ENCODE data around the gene SF3A1.
"Not testable (repeated sequence)": the region's sequence is repeated elsewhere in the genome, so short reads cannot be mapped to it uniquely, and the experiment has no call there.

The SF3A1 gene

GRCh38 chr22:30356449-30357235 is at the start of gene SF3A1, which contains the start of gene CCDC157:
SF3A1 (minus strand) TSS chr22:30356894; CDS start chr22:30356792, 102 bp downstream.
CCDC157 (plus strand) TSS chr22:30357007; CDS start chr22:30366001, 8,994 bp downstream.
- peak; percentile 92 for DNase-seq

DNA sequence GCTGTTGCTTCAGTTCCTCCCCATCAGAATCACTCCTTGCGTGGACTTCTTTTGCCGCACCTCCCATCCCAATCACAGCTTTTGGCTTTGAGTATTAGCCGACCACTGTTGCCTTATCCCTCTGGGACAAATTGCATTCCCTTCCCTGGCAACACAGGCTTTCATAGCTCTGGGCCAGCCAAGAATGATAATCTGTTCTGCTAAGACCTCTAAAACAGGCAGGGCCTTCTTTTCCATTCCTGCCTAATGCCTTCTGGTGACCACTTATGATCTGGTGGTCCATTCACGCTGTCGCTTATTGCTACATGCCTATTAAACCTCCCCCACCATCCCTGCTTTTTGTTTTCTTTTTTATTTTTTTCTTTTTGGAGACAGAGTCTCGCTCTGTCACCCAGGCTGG is 49.7 kb upstream of the SF3A1 start:
- DNase-seq: no peak

DNA sequence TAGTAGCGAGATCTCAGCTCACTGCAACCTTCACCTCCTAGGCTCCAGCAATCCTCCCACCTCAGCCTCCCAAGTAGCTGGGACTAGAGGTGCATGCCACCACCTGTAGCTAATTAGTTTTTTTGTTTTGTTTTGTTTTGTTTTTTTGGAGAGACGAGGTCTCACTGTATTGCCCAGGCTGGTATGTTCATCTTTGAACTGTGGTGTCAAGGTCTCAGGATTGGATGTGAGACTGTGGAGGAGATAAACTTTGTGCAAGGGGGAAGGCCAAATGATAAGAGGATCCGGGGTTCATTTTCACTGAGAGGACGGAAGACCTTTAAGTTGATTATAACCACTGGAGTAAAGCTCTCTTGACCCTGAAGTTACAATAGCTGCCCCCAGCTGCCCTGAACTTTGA is 49.0 kb upstream of the SF3A1 start:
- DNase-seq: no peak

- no peak for DNase-seq
Observed at GRCh38 chr22:30404307-30404706, 47.6 kb upstream of the SF3A1 start.

GRCh38 chr22:30402766-30403104 is 46.0 kb upstream of the SF3A1 start:
- DNase-seq: not testable (repeated sequence)

GRCh38 chr22:30402028-30402765 is 45.5 kb upstream of the SF3A1 start:
- no peak for DNase-seq

GRCh38 chr22:30401024-30401423 is 44.3 kb upstream of the SF3A1 start:
- not testable (repeated sequence) for DNase-seq

- no peak for DNase-seq
Observed at GRCh38 chr22:30400159-30400558, 43.5 kb upstream of the SF3A1 start.

DNA sequence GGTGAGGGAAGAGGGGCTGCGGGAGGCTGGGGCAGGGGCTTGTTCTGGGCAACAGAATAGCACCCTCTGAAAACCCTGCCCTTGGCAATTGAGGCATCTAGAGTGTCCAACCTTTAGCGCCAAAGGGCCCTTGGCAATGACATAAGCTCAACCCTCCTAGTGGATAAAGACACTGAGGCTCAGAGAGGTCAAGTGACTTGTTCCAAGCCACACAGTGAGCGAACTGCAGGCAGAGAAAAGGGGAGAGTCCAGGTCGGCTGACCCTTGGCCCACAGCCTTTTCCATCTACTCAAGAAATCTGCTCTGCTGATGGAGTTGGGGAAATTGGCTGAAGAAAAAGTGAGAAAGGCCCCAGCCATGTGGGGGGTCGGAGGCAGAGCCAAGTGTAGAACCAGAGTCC is 43.0 kb upstream of the SF3A1 start:
- DNase-seq: no peak

DNA sequence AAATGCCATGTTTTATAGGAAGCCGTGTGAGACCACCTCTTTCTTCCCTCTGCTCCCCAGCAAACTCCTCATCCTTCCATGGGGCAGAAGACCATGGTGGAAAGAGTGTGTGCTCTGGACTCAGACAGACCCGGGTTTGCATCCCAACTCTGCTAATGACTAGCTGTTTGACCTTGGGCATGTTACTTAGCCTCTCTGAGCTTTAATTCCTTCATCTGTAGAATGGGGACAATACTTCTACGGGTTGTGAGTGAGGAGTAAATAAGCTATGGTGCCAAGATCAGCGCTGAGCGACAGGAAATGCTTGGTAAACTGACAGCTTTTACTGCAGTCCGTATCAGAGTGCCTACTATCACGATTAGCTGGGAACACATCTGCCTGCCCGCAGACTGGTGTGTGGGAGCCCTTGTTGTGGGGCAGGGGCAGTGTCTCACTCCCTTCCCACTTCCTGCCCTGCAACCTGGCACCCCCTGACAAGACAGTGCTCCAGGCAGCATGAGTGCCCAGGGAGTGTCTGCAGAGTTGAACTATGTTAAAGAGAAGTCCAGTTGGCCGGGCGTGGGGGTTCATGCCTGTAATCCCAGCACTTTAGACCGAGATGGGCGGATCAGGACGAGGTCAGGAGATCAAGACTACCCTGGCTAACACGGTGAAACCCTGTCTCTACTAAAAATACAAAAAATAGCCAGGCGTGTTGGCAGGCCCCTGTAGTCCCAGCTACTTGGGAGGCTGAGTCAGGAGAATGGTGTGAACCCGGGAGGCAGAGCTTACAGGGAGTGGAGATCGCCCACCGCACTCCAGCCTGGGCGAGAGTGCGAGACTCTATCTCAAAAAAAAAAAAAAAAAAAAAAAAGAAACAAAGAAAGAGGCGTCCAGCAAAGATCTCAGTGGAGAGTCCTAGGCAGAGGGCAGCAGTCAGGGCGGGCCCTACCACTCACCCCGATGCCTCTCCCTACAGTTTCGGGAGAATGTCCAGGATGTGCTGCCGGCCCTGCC is 42.3 kb upstream of the SF3A1 start:
- no peak for DNase-seq

- DNase-seq: no peak
Observed at GRCh38 chr22:30397656-30398635, 41.3 kb upstream of the SF3A1 start.

GRCh38 chr22:30396871-30397655 is 40.4 kb upstream of the SF3A1 start, which contains the start of gene SEC14L2:
SEC14L2 (plus strand) TSS chr22:30397018; CDS start chr22:30397117, 99 bp downstream.
- DNase-seq: peak; percentile 19

DNA sequence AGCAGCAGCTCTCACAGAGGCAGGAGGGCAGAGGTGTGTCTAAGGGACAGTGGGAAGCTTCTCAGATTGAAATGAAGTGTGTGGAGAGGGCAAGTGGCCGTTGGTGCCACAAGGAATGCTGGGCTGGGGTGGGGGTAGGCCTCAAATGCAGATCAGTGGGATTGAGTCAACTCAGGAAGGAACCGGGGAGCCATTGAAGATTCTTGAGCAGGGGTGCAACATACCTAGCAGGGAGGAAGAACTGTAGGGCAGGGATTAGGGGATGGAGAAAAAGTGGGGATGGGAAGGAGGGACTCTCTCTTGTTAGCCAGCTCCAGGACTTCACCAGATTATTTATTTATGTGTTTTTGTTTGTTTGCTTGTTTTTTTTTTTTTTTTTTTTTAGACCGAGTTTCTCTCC is 37.2 kb upstream of the SF3A1 start:
- no peak for DNase-seq

- no peak for DNase-seq
Observed at GRCh38 chr22:30393322-30393680, 36.6 kb upstream of the SF3A1 start.

DNA sequence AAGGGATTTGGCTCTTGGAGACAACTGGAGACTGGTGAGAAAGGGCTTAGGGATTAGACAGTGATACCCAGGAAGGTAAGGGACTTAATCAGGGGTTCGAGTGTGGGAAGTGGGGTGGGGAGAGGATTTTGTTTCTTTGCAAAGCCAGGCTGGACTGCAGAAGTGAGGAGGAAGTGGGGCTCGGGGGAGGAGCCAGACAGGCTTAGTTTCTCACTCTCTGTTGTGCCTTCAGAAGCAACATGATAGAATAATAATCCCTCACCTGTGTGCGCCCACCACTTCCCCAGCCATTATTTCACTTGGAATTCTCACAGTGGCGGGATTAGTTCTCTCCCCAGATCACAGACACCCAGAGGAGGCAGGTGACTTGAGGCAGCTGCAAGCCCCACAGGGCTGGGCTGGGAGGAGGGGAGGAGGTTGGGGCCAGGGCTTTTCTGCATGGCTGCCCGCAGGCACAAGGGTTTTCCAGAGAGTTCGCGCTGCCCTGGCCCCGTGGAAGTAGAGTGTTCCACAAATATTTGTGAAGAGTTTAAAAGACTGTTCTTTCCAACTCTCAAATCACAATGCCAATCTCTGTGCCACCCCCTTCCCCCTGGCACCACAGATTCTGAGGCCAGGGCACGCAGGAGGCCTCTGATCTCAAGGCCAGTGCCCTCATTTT is 36.1 kb upstream of the SF3A1 start:
- no peak for DNase-seq

DNA sequence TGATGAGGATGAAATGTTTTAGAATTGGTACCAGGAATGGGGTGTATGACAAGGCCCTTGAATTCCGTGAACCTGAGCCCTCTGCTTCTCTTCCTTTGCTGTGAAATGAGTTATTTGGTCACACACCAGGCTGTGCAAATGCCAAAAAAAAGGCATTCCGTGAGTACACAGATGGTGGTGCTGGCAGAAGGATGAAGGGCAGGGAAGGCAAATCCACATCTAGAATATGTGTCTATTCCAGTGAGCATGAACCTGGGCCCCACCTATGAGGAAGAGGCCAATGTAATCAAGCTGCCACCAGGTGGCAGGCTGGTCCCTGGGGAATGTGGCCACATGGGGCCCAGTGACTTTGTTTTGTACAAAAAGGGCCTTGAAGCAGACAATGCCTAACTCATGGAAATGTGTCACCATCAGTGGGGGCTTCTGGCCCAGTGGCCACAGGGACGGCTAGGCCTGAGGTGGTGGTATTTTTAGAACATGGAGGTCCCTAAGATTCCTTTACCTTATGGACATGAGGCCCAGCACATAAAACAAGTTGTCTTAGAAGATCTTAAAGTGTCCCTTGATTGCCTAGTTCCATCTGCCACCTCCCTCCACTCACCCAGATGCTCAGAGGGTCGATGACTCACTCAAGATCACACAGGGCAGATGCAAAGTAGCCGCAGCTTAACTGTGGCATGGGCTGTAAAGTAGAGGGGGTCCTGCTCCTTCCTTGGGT is 34.4 kb upstream of the SF3A1 start:
- DNase-seq: peak; percentile 17

DNA sequence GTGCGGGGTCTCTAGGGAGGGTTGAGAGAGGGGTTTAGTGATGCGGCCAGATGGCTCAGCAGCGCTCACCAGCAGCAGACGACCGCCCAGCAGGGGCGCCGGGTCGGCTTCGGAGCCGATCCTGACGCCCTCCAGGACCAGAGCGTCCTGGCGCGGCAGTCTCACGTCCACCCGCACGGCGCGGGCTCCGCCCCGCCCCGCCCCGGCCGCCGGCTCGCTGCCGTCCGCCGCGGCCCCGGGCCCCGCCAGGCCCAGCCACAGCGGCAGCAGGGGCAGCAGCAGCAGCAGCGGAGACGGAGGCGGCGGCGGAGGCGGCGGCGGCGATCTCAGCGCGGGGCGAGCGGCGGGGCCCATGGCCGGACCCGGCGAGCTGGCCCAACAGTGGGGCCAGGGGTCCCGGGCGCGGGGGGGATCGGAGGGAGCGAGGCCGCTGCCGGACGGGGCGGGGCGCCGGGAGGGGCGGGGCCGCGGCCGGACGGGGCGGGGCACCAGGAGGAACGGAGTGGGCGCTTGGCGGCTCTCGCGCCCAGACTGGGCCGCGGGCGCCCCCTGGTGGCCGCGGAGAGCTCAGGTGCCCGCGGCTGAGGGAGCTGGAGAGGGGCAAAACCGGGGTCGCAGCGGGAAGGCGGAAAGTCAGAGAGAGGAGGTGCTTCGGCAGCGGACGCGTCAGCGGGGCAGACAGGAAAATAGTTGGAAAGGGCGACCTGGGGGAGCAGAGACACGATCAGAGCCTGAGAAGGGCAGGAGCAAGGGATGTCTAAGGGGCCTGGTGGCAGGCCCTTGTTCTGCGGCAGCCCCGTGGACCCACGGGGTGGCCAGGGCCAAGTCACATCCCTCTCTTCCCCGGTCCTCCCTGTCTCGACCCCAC is 30.5 kb upstream of the SF3A1 start, which contains the start of gene RNF215:
Gene RNF215, minus strand, starts transcription at position 452 of the 868 bp plus-strand sequence. Its CDS starts 98 bp downstream, at position 354.
- DNase-seq: peak; percentile 61

DNA sequence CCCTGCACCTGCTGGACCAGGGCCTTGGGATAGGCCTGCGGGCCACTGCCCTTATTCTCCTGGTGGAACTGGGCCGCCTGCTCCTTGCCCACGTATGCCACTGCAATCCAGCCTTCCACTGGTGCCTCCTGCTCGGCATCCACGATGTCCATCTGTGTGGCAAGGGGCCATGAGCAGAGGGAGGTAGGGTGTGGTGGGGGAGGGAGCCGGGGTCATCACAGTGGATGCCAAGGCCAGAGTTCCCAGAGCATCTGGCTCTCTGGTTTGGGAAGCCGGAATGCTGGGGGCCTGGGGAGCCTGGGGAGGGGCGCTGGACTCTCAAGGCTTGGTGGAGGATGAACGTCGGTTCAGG is 29.9 kb upstream of the SF3A1 start:
- DNase-seq: no peak

DNA sequence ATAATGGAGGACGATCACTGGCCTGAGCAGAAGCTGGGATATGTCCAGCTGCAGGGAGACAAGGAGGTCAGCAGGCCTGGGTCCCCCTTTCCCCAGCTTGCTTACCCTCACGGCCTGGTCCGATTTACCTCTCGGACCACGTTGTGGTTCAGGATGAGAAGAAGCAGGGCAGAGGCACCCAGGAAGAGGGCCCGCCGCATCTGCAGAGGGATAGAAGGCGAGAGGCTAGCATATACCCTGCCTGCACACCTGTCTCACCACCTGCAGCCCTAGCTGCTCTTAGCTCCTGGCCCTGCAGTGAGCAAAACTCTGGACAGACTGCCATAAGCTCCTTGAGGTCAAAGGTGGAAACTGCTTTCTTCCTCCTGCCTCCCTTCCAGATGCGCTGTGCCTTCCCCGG is 29.2 kb upstream of the SF3A1 start:
- no peak for DNase-seq

All from amniotic stem cell (primary cell).